GM12891 (cell line): ENCODE measurements around the gene HEATR1.
"Not testable (repeated sequence)": the region's sequence is repeated elsewhere in the genome, so short reads cannot be mapped to it uniquely, and the experiment has no call there.

Experiments
- SPI1 ChIP-seq: IDR thresholded peaks from 2 replicates; pipeline ENCODE4 v1.6.1; 2011; ENCODE audit warnings: low read depth, low read length, control low read depth
- TAF1 ChIP-seq: IDR thresholded peaks from 2 replicates; pipeline ENCODE4 v1.6.1; 2011; ENCODE audit warnings: low read depth, low read length, control low read depth

GRCh38 chr1:236577041-236577440, 27.3 kb downstream of the HEATR1 start:
- TF ChIP-seq TAF1, SPI1: not testable (repeated sequence)
